Stimulated activated CD4-positive, alpha-beta T cell treated with anti-CD3 and anti-CD28 coated beads, TNF-alpha, amount 100 ng/mL, for 24 hours (primary cell): Measurements from ENCODE around the gene MSLN.

Experiments used
- DNase-seq, 3 experiments: peaks; one replicate each; pipeline ENCODE4 v3.0.0-alpha.2; 2020; ENCODE audit warnings: low read depth in 3 of 3

The MSLN gene

DNA sequence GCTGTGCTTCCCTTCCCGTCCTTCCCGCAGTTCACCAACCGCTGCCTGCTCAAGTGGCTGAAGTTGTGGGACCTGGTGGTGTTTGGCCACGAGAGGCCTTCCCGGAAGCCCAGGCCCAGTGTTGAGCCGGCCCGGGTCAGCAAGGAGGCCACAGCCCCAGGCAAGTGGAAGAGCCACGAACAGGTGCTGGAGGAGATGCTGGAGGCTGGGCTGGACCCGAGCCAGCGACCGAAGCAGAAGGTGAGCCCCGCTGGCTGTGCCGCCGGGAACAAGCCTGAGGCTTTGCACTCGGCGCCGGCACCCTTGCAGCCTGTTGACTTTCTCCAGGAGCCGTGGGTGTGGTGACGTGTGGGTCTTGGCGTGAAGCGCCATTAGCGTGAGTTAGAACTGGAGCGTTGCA lies 30.6 kb downstream of the MSLN start:
- DNase-seq, result no peak

DNA sequence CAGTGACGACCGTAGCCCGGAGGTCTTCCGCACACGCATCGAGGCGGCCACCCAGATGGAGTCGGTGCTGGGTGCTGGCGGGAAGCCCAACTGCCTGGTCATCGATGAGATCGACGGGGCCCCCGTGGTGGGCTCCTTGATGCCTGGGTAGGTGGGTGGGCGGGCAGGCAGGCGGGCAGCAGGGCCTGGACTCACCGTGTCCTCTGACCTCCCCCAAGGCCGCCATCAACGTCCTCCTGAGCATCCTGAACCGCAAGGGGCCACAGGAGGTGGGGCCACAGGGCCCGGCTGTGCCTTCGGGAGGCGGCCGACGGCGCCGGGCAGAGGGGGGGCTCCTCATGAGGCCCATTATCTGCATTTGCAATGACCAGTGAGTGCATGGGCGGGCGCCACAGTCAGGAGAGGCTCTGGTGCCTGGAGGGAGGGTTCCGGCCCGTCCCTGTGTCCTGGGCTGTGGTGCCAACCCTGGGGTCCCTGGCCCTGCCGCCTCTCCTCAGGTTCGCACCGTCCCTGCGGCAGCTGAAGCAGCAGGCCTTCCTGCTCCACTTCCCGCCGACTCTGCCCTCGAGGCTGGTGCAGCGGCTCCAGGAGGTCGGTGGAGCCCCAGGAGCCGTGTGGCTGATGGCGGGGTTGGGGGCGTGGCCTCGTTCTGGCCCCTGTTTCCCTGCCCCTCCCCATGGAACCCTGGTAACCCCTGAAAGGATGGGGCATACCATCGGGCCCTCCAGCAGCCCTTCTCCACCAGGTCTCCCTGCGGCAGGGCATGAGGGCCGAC lies 31.9 kb downstream of the MSLN start:
- no peak for DNase-seq

DNA sequence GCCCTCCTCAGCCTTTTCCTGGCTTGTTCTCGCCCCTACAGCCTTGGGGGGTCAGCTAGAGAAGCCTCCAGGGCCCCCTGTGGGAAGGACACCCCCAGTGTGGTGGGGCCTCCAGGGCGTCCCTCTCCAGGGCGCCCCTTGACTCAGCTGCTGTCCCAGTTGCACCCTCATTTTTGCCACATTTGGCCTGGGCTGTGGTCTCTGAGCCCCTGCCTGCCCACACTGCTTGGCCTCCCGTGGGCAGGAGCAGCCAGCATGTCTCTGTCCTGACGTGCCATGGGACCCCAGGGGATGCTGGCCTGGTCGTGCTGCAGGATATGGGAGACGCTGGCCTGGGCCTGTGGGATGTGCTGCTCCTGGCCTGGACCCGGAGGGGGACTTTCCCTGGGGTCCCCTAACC lies 32.9 kb downstream of the MSLN start:
- no peak for DNase-seq

DNA sequence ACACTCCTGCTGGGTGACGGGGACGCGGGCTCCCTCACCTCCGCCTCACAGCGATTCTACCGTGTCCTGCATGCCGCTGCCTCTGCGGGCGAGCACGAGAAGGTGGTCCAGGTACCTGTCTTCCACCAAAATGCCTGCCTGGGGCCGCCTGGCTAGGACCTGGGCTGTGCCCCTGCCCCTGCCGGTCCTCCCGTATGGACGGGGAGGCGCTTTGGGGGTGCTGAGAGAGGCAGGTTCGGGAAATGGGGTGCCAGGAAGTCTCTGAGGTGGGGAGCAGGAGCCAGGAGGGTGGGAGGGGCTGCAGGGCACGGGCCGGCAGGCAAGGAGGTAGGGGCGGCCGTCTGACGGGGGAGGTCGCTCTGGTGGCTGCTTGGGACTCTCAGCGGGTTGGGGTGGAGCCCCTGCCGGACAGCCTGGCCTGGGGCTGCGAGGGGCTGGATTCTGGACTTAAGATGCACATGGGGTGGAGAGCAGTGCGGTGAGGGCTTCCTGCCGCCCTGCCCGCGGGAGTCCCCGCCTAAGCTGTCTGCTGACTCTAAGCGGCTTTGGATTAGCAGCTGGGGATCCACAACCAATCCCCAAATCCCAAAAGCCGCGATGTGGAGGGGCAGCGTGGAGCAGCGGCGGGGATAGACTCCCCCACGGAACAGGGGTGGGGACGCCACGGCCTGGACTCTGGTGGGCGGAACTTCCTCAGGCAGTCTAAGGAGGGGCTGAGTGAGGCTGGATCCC lies 33.7 kb downstream of the MSLN start:
- DNase-seq, result no peak

DNA sequence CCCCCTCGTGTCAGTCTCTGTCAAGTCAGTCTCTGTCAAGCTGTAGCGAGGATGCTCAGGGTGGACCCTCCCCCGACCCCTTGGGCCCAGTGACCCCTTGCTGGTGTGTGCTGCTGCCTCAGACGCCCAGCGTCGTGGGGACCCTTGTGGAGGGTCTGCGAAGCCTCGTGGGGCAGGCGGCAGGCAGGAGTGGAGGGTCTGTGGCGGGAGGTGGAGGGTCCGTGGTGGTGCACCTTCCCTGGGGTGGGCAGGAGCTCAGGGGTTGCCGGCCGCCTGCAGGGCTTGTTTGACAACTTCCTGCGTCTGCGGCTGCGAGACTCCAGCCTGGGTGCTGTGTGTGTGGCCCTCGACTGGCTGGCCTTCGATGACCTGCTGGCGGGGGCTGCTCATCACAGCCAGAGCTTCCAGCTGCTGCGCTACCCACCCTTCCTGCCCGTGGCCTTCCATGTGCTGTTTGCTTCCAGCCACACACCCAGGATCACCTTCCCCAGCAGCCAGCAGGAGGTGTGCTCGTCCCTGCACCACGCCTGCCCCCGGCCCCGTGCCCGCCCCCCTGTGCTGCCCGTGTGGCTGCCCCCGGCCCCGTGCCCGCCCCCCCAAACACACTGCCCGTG lies 34.4 kb downstream of the MSLN start:
- DNase-seq, result no peak

DNA sequence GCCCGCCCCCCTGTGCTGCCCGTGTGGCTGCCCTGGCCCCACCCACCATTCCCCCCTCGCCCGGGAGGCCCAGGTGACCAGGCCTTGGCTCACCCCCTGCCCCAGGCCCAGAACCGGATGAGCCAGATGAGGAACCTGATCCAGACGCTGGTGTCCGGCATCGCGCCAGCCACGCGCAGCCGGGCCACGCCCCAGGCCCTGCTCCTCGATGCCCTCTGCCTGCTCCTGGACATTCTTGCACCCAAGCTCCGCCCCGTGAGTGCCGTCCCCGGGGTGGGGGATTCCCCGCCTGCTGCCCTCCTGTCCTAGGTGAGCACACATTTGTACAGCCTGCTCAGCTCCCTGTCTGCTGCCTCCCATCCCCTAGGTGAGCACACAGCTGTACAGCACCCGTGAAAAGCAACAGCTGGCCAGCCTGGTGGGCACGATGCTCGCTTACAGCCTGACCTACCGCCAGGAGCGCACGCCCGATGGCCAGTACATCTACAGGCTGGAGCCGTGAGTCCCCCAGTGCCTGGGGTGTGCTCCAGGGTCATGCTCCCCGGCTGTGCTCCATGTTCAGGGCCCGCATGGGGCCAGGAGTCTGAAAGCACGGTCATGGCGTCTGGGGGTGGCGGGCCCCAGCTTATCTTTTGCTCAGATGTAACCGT lies 35.2 kb downstream of the MSLN start:
- DNase-seq, result no peak

DNA sequence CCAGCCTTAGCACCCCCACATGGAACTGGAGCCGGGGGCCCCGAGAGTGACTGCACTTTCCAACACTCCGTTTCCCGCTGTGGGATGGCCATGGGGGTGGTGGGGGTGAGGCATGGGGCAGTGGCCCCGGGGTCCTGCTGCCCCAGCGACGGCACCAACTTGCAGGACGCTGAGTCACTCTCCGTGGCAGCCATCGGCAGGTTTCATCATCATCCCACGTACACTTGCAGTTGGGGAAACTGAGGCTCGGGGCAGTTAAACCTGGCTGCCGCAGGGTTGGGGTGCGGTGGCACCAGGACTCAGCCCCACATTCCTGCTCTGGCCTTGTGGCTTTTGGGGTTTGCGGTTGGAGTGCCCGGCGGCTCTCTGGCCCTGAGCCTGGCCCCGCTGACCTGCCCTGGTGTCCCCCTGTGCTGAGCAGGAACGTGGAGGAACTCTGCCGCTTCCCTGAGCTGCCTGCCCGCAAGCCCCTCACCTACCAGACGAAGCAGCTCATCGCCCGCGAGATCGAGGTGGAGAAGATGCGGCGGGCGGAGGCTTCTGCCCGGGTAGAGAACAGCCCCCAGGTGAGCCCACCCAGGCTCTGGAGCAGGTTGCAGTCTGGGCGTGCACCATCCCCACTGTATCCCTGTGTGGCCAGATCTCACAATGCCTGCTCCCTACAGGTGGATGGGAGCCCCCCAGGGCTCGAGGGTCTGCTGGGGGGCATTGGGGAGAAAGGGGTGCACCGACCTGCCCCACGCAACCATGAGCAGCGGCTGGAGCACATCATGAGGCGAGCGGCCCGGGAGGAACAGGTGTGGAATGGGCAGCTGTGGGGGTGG lies 36.0 kb downstream of the MSLN start:
- DNase-seq, result no peak

DNA sequence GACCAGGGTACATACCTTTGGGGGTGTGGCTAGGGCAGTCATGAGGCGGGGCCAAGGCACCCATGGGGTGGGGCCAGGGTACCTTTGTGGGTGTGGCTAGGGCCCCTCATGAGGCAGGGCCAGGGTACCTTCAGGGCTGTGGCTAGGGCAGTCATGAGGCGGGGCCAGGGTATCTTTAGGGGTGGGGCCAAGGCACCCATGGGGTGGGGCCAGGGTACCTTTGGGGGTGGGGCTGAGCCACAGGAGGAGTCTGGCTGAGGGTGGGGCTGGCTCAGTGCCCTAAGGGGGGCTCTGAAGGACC lies 36.5 kb downstream of the MSLN start:
- no peak for DNase-seq

DNA sequence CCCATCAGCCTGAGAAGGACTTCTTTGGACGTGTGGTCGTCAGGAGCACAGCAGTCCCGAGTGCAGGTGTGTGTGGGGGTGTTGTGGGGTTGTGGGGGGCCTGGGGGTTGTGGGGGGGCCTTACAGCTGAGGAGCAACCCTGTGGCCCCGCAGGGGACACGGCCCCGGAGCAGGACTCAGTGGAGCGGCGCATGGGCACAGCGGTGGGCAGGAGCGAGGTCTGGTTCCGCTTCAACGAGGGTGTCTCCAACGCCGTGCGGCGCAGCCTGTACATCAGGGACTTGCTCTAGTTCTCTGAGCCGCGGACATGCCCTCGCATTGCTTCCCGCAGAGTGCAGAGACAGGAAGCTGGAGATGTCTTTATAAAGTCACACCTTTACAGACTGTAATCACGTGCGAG lies 37.2 kb downstream of the MSLN start:
- no peak for DNase-seq

DNA sequence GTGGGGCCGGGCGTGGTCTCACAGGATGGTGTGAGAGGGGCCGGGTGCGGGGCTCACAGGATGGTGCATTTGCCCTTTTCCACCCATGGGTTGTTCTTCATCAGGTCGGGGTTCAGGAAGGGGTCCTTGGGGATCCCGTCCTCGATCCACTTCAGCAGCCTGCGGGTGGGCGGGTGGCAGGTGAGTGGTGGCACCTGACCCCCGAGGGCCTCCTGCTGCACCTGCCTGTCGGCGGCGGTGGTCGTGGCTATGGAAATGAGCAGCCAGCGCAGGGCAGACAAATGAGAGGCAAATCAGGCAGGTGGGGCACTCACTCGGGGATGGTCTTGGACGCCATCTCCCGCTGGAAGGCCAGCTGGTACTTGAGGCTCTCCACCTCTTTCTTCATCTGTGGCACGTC lies 38.1 kb downstream of the MSLN start:
- DNase-seq, result no peak

DNA sequence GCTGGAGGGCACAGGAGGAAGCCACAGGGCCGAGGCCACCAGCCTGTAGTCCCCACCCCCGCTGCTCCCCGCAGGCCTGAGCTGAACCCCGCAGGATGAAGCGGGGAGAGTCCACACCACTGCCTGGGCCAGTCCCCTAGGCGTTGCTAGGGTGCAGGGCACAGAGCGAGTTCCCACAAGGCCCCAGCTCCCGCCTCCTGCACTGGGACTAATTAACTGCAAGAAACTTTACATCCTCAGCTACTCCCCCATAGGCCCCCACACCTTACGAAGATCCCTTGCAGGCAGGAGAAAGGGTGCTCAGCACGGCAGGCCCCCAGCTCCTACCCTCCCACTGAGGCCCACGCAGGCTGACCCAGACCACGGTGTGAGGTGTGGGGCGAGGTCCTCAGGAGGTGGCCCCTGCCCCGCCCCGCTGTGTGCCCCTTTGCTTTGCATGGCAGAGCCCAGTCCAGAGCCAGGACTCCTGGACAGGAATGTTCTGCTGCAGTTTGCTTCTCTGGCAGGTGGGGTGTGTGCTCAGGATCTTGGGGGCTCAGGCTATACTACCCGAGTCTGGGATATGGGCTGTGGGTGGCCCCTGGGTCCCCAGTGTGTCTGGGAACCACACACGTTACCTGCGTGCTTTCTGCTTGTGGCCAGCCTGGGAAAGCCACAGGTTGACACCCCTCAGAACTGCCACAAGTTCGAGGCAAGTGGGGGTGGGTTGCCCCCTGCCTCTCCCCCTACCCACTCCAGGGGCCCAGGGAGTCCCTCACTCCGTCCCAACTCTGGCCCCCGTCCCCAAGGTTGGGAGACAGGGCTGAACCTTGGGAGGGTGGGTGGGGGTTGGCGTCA lies 38.8 kb downstream of the MSLN start:
- DNase-seq, result no peak

DNA sequence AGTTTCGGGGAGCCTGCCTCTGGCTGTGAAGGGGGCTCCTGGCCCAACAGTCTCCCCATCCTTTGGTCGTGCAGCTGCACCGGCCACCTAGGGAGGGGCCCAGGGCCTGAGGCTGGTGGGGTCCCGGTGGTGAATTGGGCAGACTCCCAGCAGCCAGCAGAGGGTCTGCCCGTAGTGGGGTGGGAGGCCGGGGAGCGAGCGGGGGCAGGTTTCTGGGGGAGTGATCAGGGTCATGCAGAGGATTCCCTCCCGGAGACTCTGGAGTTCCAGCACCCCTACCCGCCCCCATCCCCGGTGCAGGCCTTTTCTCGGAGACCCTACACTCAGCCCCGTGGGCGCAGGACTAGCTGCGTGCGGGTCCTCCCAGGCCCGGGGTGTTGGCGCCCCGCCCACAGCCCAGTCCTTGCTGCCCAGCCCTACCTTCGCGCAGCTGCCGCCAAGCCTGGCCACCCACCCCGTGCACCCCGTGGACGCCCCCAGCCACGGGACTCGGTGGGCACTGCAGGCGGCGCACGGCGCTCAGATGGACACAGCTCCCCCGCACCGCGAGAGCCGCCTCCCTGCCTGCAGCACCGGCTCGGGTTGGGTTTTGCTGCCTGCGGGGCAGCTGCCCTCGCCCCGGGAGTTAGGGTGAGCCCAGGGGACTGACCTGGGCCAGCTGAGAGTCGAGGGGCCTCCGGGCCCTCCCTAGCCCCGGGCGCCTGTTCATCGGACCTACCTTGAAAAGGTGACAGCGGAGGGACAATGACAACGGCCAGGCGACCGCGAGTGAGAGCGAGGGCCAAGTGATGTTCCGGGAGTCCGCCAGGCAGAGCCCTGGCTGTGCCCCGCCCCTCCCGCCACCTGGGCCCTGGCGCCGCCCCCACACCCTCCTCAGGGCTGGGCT lies 39.7 kb downstream of the MSLN start, which contains the start of gene GNG13:
Gene GNG13, minus strand, starts transcription at position 787 of the 886 bp plus-strand sequence. CDS start 1,657 bp downstream, outside the sequence.
- DNase-seq, result no peak

DNA sequence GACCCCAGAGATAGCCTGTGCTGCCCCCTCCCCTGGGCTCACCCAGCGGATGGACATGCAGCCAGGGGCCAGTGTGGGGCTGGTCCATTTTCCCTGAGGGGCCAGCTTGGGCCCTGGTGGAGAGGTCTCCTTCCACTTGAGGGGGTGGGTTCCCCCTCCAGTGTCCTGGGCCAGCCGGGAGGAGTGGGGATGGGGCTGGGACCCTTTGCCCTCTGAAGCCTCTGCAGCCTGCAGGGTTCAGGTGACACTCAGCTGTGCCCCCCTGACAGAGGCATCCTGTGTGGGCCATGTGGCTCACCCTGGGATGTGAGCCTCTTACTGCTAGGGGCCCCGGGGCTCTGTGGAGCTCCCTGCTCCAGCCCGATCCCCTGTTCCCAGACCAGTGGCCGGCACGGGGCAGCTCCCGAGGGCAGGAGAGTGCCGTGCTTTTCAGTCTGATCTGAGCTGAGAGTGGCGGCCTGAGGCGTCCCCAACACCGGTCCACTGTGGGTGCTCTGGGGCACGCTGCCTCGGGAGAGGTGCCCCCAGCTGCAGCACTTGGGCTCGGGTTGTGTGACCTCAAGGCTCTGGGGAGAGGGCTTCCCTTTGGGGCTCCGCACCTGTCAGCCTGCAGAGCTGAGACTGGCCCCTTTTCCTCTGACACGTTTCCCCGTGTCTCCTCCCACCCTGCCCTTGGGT lies 40.4 kb downstream of the MSLN start:
- no peak for DNase-seq

DNA sequence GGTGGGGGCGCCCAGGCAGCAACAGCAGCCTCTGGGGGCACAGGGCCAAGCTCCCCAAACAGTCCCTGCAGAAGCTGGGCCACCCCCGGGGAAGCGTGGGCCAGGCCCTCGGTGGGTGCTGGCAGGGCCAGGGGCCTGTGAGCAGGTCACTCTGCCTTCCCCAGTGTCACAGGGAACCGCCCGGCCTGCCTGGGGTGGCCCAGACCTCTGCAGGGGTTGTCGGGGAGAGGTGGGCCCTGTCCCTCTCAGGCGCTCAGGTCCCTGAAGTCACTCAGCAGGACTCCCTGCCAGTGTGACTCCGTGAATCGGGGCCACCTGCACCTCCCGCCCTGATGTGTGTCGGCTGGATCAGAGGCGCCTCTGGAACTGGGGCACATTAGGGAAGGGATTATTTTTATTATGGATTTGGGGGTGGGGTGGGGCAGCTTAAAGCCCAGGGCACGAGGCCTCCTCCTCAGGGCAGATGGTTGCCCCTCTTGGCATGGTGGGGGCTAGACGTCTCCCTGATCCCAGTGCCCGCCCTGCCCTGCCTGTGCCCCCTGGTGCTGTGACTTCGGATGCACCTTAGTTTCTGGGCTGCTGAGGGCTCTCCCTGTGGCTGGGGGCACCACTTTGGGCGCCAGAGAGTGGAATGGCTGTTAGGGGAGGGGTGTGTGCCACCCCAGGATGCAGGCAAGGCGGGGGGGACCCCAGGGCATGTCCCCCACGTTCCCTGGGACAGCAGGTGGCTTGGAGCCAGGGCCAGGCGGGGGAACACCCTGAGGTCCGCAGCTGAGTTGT lies 41.2 kb downstream of the MSLN start:
- no peak for DNase-seq

DNA sequence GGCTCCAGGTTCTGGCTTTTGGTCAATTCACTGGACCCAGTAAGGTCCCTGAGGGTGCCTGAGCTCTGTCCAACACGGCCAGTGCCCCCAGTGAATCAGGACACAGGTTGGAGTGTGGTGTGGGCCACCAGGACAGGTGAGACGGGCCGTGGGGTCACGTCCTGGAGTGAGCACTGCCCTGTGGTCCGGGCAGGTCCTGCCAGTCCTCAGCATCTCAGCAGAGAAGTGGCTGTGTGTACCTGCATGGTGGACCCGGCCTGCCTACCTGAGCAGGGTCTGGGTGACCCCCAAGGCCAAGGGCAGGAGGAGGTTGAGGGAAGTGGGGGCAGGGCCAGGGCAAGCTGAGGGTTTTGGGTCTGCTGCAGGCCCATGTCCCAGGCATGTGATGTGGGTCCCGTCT lies 41.9 kb downstream of the MSLN start:
- DNase-seq, result no peak

DNA sequence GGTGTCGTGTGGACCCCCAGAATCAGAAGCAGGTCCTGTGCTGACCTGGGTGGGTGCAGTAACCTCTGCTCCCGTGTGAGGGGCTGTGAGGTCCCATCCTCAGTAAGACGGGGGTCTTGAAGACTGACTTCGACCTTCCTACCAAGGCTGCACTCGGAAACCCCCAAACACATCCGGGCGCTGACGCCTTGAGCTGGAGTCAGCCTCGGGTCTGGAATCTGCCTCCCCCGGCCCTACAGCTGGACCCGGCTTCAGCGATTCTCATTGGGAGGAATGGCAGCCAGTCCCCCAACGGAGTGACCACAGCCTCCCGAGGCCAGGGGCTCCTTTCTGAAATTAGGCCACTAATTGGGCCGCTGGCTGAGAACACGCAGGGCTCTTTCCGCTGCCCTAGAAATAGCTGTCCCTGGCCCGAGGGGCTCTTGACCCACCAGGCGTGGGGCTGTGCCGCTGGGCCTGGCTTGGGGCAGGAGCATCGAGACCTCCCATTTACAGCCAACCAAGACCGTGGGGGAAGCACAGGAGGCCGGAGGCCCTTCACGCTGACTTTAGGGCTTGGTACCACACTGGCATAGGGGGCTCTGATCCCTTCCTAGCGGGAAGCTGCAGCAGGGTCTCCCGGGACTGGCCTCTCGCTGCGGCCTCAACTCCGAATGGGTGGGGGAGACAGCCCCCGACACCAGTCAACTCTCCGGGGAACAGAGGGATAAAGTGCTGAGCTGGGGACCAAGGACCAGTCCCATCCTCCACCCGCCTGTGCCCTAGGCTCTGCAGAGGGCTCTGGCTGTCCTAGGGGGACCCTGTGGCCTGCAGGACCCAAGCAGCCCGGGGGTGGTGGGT lies 42.6 kb downstream of the MSLN start:
- no peak for DNase-seq

DNA sequence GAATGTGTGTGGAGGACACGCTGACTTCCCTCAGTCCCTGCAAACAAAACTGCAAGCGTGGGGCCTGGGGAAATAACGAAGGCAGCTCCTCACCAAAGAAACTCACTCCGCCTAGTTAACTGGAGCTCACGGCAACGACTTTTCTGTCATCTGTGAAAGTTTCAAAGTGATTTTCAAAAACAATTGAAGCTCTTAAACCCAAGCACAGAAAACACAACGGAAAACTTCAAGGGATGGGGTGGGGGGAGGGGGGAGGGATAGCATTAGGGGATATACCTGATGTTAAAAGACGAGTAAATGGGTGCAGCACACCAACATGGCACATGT lies 43.2 kb downstream of the MSLN start:
- DNase-seq, result no peak
